HG02759 (cell line): ENCODE data around the gene TFG.

Experiments
- ATAC-seq: cut with Tn5 transposase; IDR thresholded peaks from one replicate; pipeline ENCODE4 v1.9.1; 2021; ENCODE audit warnings: mild to moderate bottlenecking, moderate library complexity; ENCODE audit not compliant: unreplicated experiment

TFG gene

DNA sequence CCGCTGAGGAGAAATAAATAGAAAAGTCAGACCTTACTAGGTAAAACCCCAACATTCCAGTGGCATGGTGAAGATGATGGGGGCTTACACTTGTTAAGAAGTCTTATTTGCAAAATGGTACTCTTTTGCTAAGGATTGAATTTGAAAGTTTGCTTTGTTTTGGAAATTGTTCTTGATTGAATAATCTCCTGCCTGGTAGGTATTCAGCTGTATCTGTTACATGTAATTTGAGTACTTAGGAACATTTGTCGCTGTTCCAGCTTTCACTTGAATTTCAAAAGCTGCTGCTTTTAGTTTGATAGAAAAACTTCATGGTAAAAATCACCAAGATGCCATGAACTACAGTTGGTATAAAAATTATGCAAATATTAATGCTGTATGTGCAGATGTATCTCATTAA, 44.6 kb downstream of the TFG start:
- no peak for ATAC-seq

DNA sequence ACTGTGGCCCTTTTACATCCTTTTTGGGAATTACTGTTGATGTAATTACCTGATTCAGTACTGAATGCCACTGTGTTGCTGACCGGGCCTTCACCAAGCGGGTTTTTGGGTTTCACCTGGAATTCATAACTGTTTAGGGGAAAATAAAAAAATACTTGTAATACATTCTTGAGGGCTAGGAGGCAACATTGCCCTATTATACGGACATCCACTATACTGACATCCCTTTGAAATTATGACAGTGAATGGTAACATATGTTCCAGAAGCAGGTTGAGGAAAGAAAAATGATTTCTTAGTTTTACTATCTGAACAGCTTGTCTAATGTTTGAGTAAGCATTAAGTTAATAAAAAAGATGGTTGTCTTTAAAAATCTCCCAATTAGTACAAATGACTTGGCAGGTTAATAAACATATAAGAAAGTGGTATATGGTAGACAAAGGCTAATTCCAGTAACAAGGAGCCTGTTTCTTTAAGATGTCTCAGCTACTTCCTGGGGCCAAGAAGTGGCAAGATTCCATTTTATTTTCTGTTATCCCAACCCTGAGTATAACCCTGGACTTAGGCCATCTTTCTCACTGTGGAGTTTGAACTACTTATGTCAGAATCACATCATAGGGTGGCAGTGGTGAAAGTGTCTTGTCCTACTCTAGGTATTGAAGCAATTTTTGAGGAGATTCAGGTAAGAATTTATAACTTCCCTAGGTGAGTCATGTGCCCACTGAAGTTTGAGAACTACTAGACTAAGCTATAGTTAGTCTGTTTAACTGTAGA, 45.5 kb downstream of the TFG start:
- no peak for ATAC-seq

DNA sequence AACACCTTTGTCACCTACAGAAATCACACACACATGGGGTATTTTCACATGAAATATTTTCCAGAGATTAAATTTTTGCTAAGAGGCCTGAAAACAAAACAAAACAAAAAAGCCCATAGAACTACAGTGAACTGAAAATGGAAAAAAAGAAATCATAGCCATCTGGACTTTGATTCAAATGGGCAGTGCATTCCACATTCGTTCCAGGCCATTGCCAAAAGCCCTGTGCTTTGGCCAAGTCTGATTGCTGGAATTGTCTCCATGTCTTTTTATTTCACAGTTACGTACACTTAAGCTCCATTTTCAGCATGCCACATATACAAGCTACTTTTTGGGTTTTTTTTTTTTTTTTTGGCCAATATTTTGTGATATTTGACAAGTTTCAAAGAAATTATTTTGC, 47.1 kb downstream of the TFG start:
- no peak for ATAC-seq

DNA sequence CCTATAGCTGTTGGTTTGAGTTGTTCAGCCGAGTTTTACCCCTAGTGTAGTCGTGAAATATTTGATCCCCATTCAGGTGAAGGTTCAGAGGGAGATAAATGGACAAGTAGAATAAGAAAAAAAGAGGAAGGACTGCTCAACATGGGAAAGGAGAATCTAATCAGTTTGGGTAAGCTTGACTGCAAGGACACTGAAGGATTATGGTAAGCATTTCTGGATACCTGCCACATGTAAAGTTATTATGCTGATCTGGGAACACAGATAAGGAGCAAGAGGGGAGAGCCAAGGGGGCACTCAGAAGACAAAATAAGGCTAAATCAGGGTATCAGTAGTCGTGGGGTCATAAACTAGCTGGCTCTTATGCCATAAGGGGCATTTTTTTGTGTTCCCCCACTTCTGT, 49.9 kb downstream of the TFG start:
- no peak for ATAC-seq

DNA sequence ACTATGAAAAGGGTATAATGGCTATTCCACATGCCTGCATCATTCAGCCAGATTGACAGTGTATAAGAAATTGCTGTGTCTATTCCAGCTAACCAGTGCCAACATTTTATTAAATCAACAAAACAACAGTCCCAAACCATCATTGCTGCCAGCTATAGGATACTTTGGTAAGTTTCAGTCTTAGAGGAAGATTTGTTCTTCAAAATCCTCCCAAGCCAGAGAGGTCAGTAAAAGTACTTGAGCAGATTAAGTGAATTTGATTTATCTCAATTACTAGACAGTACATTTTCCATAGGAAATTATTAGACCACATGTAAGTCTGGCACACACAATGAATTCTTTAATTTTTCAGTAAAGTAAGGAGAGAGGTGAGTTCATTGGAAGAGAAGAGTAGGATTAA, 50.7 kb downstream of the TFG start:
- no peak for ATAC-seq

DNA sequence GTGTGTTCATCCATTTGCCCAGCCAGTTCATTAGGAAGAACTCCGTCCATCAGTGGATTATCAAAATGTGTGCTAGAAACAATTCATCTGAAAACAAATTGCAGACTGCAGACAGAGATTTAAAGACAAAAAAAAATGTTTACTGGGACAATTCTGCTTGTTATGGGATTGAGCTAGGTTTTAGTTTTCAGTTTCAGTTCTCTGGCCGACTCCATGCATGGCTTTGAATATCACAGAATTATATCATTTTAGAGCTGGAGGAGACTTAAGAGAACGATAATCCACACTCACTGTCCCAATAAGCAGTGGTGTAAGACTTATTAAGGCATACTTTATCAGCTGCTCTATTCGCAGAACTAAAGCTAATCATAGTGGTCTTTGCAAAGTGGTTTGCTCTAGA, 51.1 kb downstream of the TFG start:
- no peak for ATAC-seq

DNA sequence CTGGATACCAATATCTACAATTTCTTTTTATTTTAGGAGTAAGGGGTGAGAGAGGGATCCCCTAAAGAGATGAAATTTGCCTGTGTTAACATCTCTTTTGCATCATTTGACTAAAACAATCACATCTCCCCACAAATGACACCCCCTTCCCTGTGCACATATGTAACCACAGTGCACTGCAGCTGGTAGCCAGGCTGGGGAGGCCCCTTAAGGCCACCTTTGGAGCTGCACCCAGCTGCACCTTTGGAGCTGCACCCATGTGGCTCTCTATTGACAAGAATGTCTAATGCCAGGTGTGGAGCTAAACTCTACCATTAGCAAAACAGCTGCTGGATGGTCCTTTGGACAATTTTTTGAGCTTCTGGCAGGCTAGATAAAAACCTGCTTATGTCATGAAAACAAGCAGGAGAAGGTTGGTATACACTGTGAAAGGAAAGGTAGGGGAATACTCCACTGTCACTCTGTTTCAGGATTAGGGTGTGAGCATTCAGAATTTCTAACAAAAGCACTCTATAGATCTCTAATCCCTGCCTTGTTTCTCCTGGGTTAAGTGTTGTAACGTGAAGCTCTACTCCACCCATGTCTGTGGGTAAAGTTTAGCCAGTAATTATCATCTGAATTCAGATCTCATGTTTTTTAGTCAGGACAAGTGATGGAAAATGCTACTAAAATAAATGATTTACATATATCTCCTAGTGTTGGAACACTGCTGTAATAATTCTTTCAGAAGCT, 52.1 kb downstream of the TFG start:
- peak; percentile 92 for ATAC-seq

DNA sequence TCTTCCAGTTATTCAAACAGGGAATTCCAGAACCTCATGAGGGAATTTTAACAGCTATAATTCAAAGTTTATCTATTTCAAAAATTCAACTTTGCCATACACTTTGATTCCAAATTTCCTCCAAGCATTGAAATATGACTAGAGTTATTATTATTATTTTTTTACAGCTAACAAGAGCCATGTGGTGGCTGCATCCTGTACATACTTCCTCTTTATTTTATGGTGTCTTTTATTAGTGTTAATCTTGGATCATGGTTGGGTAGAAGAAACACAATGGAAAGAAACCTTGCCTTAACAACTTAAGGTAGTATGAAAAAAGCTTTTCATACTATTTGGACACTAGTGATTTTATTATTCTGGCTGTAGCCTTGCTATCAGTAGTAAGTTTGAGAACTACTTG, 52.7 kb downstream of the TFG start:
- no peak for ATAC-seq

DNA sequence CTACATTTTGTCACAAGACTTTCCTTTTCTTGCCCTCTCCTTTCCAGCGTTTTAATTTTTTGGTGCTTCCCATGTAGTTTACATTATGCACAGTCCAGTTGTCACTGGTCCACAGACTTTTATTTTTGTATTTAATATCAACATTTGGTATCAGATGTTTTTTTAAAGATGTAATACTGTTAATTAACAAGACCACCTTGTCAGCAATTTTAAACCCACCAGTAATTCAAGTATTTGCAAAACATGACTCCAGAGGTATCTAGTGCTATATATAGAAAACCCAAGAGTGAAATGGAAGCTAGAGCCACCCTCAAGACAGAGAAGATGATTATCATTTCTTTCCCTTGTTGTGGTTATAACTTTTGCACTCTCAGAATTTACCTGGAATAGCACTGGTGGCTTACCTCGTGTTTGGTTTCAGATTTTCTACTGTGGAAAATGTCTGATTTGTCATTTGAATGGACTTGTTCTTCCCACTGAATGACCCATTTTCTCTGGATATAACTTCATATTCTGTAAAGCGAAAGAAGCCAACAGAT, 56.2 kb downstream of the TFG start:
- no peak for ATAC-seq

DNA sequence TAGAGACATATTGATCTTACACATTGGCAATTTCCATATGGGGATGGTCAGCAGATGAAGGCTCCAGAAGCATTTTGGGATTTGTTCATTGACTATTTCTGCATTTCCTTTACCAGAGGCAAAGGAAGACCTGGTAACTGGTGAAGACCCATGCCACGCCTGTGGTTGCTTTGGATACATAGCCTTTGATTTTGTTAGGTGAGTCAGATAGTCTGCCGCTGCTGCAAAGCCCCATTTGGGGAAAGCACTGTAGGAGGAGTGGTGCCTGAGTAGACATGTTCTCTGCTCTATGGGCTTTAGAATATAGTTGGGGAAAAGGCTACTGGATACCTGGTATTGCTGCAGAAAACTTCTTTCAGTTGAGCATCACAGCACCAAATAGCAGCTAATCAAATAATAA, 56.8 kb downstream of the TFG start:
- no peak for ATAC-seq

DNA sequence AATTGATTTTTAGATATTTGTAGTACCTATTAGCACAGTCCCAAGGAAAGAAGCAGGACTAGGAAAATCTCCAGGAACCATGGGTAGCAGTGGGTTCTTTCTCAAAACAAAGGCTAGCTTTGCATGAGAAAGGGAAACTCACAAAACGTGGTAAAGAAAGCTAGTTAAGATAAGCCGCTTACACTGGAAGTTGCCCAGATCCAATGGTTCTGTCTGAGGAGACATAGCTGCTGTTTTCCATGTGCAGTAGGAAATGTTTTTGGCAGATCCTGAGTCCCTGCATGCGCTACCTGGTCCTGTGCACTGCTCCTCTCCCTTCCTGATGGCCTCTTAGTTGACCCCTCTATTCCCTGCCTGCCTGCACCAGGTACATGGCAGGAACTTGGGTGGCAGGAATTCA, 60.4 kb downstream of the TFG start:
- ATAC-seq = no peak

DNA sequence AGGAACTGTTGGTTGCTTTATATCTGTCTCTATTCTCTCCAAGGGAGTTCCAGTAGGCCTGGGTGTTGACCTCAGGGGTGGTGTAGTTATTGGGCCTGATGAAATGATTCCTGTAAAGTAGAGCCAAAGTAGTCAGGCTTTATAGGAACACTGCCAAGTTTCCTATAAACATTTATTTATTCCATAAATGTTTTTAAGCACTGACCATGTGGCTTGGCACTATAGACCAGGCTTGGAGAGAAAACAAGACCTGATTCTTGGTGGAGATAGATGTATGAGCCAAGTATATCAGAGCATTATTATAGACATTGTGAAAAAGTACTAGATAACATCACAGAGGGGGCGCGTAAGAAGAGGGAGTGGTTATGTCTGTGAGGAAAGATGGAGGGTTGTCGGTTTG, 65.9 kb downstream of the TFG start:
- no peak for ATAC-seq

DNA sequence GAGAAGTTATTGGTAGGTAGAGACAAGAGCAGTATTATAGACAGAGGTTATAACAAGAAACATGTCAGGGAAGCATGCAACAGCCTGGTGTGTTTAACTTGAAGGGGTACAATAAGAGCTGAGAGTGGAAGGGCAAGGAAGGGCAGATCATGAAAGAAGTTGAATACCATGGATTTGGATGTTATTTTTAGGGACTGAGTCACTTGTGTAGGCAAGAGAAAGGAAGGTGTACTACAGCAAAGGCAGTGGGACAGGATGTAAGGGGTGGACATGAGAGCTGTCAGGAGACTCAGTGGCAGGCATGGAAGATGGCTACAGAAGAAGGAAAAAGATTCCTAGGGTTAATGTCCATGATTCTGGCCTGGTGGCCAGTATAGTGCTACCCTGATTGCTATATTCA, 66.4 kb downstream of the TFG start:
- ATAC-seq = no peak

DNA sequence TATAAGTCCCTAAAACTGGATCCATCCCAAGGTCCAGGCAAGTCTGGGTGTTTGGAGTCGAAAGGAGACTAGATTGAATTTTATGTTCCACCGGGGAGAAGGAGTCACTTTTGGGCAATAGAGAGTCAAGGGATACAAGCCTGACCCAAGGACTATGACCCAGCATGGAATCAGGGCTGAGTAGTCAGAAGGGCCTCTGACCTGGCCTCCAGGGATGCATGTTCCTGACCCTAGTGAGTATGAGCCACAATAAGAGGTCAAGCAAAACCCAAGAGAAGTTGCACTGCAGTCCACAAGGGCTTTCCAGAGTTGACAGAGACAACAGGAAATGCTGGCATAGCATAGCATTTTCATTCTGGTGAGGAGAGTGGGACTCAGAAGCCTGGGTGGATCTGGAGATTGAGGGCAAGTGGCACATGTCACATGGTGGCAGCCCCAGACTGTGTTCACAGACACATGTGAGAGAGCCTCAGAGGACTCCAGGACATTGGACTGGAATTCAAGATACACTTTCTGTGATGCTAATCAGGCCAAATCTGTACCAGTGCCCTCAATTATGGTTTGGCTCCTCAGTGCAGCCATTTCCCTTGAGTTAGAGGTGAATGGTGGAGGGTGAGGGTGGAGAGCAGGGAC, 66.9 kb downstream of the TFG start:
- no peak for ATAC-seq

DNA sequence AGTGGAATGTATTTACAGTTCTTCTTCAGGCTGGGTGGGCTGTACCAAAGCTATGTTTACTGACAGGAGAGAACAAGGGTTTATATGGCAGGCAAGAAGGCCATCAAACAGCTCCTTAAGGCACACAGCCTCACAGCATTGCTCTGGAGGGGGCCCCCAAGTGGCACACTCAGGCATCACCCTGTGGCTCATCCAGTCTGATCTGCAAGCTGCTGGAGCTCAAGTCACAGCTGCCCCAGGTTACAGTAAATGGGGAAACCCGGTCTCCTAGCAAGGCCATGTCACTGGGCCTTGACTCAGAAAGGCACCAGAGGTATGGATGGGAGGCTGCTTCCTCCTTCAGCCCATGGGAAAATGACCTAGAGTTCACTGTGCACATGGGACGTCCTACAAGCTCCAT, 67.5 kb downstream of the TFG start:
- peak; percentile 42 for ATAC-seq

DNA sequence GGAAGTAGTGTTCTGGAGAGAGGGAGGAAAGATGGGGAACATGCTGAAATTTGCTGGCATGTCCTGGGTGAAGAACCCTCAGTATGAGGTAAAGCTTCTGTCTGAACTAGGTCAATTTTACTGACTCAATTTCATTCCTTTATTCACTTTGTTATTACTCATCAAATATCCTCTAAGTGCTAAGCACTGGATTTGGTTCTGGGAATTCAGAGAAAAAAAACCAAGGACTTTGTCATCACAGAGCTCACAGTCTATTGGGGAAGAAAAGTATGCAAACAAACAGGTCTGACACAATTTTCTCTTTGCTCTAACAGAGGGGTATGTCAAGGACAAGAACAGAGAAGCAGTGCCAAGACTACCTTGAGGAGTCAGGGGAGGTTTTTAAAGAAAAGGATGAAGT, 68.0 kb downstream of the TFG start:
- no peak for ATAC-seq

DNA sequence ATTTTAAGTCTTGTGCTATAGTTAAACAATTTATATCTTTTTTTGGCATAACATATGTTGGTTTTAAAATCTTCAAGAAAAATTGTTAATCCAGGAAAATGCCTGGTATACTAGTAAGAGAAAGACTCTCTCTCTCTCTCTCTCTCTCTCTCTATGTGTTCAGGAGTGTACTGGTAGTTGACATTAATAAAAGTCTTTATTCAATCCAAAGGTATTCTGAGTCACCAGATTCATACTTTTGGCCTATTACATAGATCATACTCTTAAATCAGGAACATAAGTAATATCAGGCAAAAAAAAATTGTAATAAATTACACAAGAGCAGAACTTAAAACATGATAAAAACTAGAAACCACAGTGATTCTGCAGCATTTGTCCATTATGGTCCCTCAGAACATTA, 70.2 kb downstream of the TFG start:
- no peak for ATAC-seq

DNA sequence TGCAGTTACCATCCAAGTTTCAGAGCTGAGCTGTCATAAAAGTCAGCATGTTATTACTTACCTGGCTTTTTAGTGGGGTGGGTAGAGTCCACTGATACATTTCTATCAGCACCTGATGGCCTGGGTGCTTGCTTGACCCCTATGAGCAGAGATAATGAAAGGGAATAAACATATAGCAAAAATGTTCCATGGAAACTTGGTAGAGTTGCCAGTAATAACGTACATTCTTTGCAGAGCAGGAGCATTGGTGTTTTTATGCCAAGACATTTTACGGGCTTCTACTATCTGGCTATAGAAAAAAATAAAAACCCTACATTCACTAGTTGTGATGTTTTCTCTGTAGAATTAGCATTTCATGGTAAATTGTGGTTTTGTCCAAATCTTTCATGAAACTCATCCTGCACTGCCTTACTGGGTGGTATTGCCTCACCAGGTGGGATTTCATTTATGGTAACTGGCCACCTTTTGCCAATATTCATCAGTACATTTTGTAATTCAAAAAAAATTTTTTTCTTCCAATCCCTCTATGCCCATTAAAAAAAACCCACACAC, 70.9 kb downstream of the TFG start:
- ATAC-seq = no peak

DNA sequence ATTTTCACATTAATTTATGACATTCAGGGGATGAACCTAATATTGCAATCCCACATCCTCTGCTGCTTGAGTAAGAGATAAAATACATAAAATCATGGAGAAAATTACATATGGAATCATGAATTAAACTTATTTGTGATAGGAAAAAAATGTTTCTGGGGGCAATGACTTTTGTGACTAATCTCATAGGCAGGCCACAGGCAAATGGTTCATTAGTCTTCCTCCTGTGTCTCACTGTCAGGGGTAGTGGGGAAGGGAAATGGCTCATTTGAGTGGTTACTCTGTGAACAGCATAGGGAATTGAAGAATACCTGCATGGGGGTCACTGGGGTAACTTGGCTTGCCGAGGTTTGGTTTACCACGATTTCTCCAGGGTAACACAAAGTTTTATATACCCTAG, 72.0 kb downstream of the TFG start:
- ATAC-seq = no peak

DNA sequence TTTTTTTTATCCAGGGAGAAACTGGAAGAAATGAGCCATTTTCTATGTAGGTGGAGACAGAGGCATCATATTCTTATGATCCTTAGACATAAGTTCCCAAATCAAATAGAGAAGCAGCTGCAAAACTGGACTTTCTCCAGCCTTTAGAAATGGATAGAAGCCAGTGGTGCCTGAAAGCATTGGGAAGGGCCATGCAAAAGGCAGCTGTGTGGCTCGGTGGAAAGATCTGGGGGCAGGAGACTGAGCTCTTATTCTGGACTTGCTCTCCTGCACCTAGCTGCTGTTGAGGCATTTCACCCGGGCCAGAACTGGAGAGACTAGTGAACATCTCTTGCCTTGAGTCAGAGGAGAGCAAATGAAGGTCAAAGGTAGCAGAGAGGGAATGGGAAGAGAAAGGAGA, 73.1 kb downstream of the TFG start:
- no peak for ATAC-seq

DNA sequence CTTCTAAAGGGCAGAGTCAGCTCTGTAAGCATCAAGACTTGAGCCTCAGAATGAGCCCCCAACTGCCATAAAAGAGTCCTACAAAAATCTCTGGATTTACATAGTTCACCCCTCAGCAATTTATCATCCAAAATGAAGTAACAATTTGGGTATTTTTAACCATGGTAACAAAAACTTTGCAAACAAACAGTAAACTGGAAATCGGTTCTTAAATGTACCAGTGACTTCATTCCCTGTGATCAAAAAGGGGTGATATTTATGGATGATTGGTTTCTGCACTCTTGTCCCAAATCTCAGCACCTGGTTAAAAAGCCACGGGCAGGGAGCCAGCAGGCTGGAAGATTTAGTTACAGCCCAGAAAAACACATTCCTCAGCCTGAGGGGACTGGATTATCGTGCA, 73.6 kb downstream of the TFG start:
- no peak for ATAC-seq

DNA sequence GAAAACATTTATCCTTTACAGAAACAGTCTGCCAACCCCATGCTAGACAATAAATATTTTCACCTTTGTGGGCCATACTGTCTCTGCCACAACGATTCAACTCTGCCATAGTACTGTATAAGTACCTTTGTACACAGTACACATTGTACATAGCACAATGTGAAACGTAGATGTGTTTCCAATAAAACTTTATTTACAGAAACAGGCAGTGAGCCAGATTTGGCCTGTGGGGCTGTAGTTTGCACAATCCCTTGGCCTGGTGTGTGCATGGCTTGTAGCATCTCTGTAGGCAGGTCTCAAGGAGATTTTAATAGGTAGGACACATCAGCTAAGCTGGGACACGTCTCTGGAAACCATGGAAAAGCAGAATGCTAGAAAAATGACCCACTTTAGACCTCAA, 74.3 kb downstream of the TFG start:
- ATAC-seq = no peak
